Endothelial cell of umbilical vein (primary cell): ENCODE measurements around the gene CDCP2. TPM values are rescaled to one million over a fixed set of nuclear protein-coding genes. Genes with fewer than 3 reads are reported as not detected.

Experiments
- BruUV-seq: library from RNA; stranded (reverse); fragments of 400-500 nt; replicated peaks from 2 replicates; lab custom pipeline; 2021; lab: Mats Ljungman, UMichigan
- CTCF ChIA-PET: fragments of 300-600, 350-600 bp; sonication (Branson Sonifier 250); formaldehyde crosslinking; loops from one replicate; lab custom pipeline; 2021; ENCODE audit warnings: antibody characterized with exemption, inconsistent platforms; lab: Charles Lee
- POLR2A ChIA-PET: fragments of 300-600, 350-600 bp; sonication (Branson Sonifier 250); formaldehyde crosslinking; loops from one replicate; lab custom pipeline; 2021; ENCODE audit warnings: antibody characterized with exemption, inconsistent platforms; lab: Charles Lee
- DNase-seq: peaks from one replicate; pipeline ENCODE4 v3.0.0-alpha.2; 2011; ENCODE audit warnings: low read depth, low spot score
- FAIRE-seq: peaks from 2 replicates; lab custom pipeline; 2011; peaks lifted over from hg19 to GRCh38; lab: Jason Lieb, UNC
- H2AFZ ChIP-seq: 2 replicates; pipeline ENCODE4 v1.6.0; 2012; ENCODE audit warnings: low read depth, low read length, control low read depth, inconsistent platforms
- H3K27ac ChIP-seq: 2 replicates; pipeline ENCODE4 v1.5.1; 2011; ENCODE audit warnings: low read depth, mild to moderate bottlenecking, control low read depth, low read length, moderate library complexity; ENCODE audit not compliant: insufficient read depth
- H3K27me3 ChIP-seq, 2 experiments: 2 replicates each; pipeline versions ENCODE4 v1.6.0 to v1.6.1; 2011; ENCODE audit warnings: low read length in 2 of 2, mixed read lengths in 1 of 2; ENCODE audit not compliant: control insufficient read depth in 2 of 2, insufficient read depth in 2 of 2
- H3K36me3 ChIP-seq, 2 experiments: 2 replicates in 1 of 2; 3 replicates in 1 of 2; pipeline ENCODE4 v1.5.1; 2011; ENCODE audit warnings: low read length in 2 of 2, mild to moderate bottlenecking in 1 of 2, moderate library complexity in 1 of 2; ENCODE audit not compliant: control insufficient read depth in 2 of 2, insufficient read depth in 2 of 2; ENCODE audit errors: extremely low read depth in 1 of 2
- H3K4me1 ChIP-seq: 3 replicates; pipeline ENCODE4 v1.5.1; 2011; ENCODE audit warnings: mild to moderate bottlenecking, low read length; ENCODE audit not compliant: control insufficient read depth, insufficient read depth; ENCODE audit errors: extremely low read depth
- H3K4me2 ChIP-seq: 2 replicates; pipeline ENCODE4 v1.6.1; 2011; ENCODE audit warnings: low read length, control low read depth, mixed read lengths; ENCODE audit not compliant: insufficient read depth
- H3K4me3 ChIP-seq, 3 experiments: fragments of 200-600 bp in 1 of 3; sonication (generic), shearing (Covaris generic) in 1 of 3; replicated peaks in 1 of 3; 2 replicates each; pipeline ENCODE4 v1.5.1; 2011 to 2016; ENCODE audit warnings: control low read depth in 3 of 3, low read length in 3 of 3, mild to moderate bottlenecking in 2 of 3, inconsistent platforms in 1 of 3, low read depth in 1 of 3, moderate library complexity in 1 of 3; ENCODE audit not compliant: insufficient read depth in 1 of 3
- H3K79me2 ChIP-seq: 2 replicates; pipeline ENCODE4 v1.6.0; 2012; ENCODE audit warnings: low read length, inconsistent platforms; ENCODE audit not compliant: control insufficient read depth, insufficient read depth
- H3K9ac ChIP-seq: replicated peaks from 2 replicates; pipeline ENCODE3; 2011; ENCODE audit warnings: low read length, control low read depth; ENCODE audit not compliant: insufficient read depth; ENCODE audit errors: extremely low read depth
- H3K9me1 ChIP-seq: replicated peaks from 3 replicates; pipeline ENCODE4 v1.6.0; 2011; ENCODE audit warnings: mild to moderate bottlenecking, low read length; ENCODE audit not compliant: control insufficient read depth, insufficient read depth; ENCODE audit errors: extremely low read depth
- H3K9me3 ChIP-seq: replicated peaks from 2 replicates; pipeline ENCODE4 v1.5.1; 2012; ENCODE audit warnings: low read length, inconsistent platforms; ENCODE audit not compliant: control insufficient read depth, insufficient read depth
- H4K20me1 ChIP-seq: replicated peaks from 2 replicates; pipeline ENCODE3; 2011; ENCODE audit warnings: mild to moderate bottlenecking, low read length; ENCODE audit not compliant: control insufficient read depth, insufficient read depth; ENCODE audit errors: extremely low read depth
- EZH2 ChIP-seq: IDR thresholded peaks from 2 replicates; pipeline ENCODE4 v1.6.1; 2012; ENCODE audit warnings: borderline replicate concordance, low read depth, mild to moderate bottlenecking, moderate library complexity, low read length, inconsistent platforms; ENCODE audit not compliant: severe bottlenecking
- FOS ChIP-seq: IDR thresholded peaks from 2 replicates; pipeline ENCODE4 v1.6.1; 2011; ENCODE audit warnings: mild to moderate bottlenecking, low read length, moderate library complexity, borderline replicate concordance; ENCODE audit not compliant: insufficient read depth
- GATA2 ChIP-seq: IDR thresholded peaks from 2 replicates; pipeline ENCODE4 v1.7.0; 2011; ENCODE audit warnings: low read depth, mild to moderate bottlenecking, moderate library complexity, mixed read lengths, low read length; ENCODE audit not compliant: insufficient read length, insufficient read depth
- JUN ChIP-seq: IDR thresholded peaks from 2 replicates; pipeline ENCODE4 v1.6.1; 2011; ENCODE audit warnings: borderline replicate concordance, low read depth; ENCODE audit not compliant: insufficient read length, insufficient read depth
- MYC ChIP-seq: IDR thresholded peaks from one replicate; pipeline ENCODE4 v1.6.1; 2011; ENCODE audit warnings: mild to moderate bottlenecking, low read depth, low read length
- POLR2A ChIP-seq: IDR thresholded peaks from 2 replicates; pipeline ENCODE4 v1.6.1; 2012; ENCODE audit warnings: low read depth, mild to moderate bottlenecking, control low read depth, low read length
- POLR2AphosphoS5 ChIP-seq: IDR thresholded peaks from 2 replicates; pipeline ENCODE4 v1.6.1; 2012; ENCODE audit warnings: low read depth, mild to moderate bottlenecking, control low read depth, low read length, moderate library complexity; ENCODE audit not compliant: insufficient read depth
- dilution Hi-C: fragments of 300-500 bp; cut with MboI; formaldehyde crosslinking; loops from one replicate; pipeline ENCODE4 v1.15.0; 2019; ENCODE audit warnings: low sequenced_read_pairs; ENCODE audit not compliant: extremely low pct_ligation_motif_present
- intact Hi-C: fragments of 100-400 bp; cut with micrococcal nuclease; formaldehyde crosslinking; loops from one replicate; pipeline ENCODE4 v1.10.0; 2022
- polyA plus RNA-seq, 4 experiments: library from polyadenylated mRNA; depleted of rRNA in 3 of 4; stranded (reverse) in 3 of 4; unstranded in 1 of 4; fragments of >200 nt; gene quantifications; 2 replicates each; pipeline versions ENCODE4 v1.2.1 to v1.2.3, GENCODE V29; 2011 to 2012; ENCODE audit warnings: missing spikeins in 1 of 4
- total RNA-seq: library from RNA; stranded (reverse); gene quantifications from 2 replicates; pipeline ENCODE4 v1.2.3, GENCODE V29; 2021
- TF ChIP-seq, protein P1 (sequence below), 2 donors: IDR thresholded peaks; 1 replicate in 1 of 2; 2 replicates in 1 of 2; pipeline ENCODE4 v1.5.1; 2011; ENCODE audit warnings: low read length in 2 of 2, mild to moderate bottlenecking in 2 of 2, moderate library complexity in 2 of 2, control low read depth in 1 of 2, inconsistent platforms in 1 of 2, low read depth in 1 of 2; ENCODE audit not compliant: insufficient read depth in 1 of 2; ENCODE audit errors: extremely low read depth in 1 of 2
- TF ChIP-seq, protein P2 (sequence below): IDR thresholded peaks from 2 replicates; pipeline ENCODE4 v1.6.1; 2011; ENCODE audit not compliant: insufficient read depth, insufficient read length

Gene CDCP2
- total and polyA plus RNA-seq, 2 donors (not counting 3 experiments of a cell fraction or from before 2014, with no cell fraction given) = 0.10 TPM; not detected in 1

DNA sequence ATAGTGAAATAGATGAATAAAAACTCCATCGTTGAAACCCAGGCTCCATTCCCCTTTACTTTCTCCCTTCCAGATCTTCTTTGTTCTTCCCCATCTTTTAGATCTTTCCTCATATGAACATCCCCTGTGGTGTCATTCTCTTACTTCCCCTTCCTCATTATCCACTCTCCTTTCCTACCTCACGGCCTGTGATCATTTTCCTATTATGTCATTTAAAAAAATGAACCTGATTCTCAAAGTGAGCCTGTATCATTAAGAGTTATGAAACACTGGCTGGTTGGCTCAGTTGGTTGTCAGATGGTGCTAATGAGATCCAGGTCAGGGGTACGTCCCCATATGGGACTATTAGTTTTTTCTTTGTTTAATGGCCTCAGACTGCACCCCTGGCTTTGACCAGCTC, 61.1 kb downstream of the CDCP2 start:
- no peaks in the 10 kb centered on the region for H3K9me3 ChIP-seq
- H3K4me3 ChIP-seq = no peak overlapping the region
- ChIA-PET CTCF (no interaction called here), POLR2A (no interaction called here)
- H3K27me3 ChIP-seq = no peaks in the 10 kb centered on the region
- dilution Hi-C loops = no loop called here
- no peaks in the 10 kb centered on the region for H3K9me1 ChIP-seq
- FAIRE-seq (no peak), DNase-seq (no peak)
- no peak overlapping the region for H3K27ac ChIP-seq
- H3K79me2 ChIP-seq = no peaks in the 10 kb centered on the region
- TF ChIP-seq POLR2A = no peak
- TF ChIP-seq, protein P1, sequence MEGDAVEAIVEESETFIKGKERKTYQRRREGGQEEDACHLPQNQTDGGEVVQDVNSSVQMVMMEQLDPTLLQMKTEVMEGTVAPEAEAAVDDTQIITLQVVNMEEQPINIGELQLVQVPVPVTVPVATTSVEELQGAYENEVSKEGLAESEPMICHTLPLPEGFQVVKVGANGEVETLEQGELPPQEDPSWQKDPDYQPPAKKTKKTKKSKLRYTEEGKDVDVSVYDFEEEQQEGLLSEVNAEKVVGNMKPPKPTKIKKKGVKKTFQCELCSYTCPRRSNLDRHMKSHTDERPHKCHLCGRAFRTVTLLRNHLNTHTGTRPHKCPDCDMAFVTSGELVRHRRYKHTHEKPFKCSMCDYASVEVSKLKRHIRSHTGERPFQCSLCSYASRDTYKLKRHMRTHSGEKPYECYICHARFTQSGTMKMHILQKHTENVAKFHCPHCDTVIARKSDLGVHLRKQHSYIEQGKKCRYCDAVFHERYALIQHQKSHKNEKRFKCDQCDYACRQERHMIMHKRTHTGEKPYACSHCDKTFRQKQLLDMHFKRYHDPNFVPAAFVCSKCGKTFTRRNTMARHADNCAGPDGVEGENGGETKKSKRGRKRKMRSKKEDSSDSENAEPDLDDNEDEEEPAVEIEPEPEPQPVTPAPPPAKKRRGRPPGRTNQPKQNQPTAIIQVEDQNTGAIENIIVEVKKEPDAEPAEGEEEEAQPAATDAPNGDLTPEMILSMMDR (IDR thresholded peaks at IDR 0.05; ENCODE audit: extremely low read depth in 1 of 2, insufficient read depth in 1 of 2, low read depth in 1 of 2, low read length in 2 of 2) = no peak
- TF ChIP-seq GATA2 = no peak
- TF ChIP-seq POLR2AphosphoS5 = no peak
- TF ChIP-seq FOS = no peak
- TF ChIP-seq EZH2 = no peak
- no peak for TF ChIP-seq MYC
- TF ChIP-seq, protein P2, sequence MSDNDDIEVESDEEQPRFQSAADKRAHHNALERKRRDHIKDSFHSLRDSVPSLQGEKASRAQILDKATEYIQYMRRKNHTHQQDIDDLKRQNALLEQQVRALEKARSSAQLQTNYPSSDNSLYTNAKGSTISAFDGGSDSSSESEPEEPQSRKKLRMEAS = no peak
- no peak for TF ChIP-seq JUN
- H3K9ac ChIP-seq = no peak overlapping the region
- H2AFZ ChIP-seq = no peak overlapping the region
- H4K20me1 ChIP-seq = no peaks in the 10 kb centered on the region
- H3K36me3 ChIP-seq = no peaks in the 10 kb centered on the region
- no TSS peak for BruUV-seq
- intact Hi-C loops = no loop called here
- H3K4me2 ChIP-seq = no peak overlapping the region
- H3K4me1 ChIP-seq = peaks cover 5% of the 10 kb centered on the region
